GM19468 (cell line): ENCODE data around the gene RGS9.
"Not testable (repeated sequence)": the region's sequence is repeated elsewhere in the genome, so short reads cannot be mapped to it uniquely, and the experiment has no call there.

ENCODE experiments used
- ATAC-seq: cut with Tn5 transposase; IDR thresholded peaks from one replicate; pipeline ENCODE4 v1.9.1; 2021; ENCODE audit warnings: mild to moderate bottlenecking, moderate library complexity, moderate number of reproducible peaks; ENCODE audit not compliant: unreplicated experiment; ENCODE audit errors: extremely low read depth

The RGS9 gene

GRCh38 chr17:65201331-65201730 lies 64.2 kb downstream of the RGS9 start:
- no peak for ATAC-seq

GRCh38 chr17:65202844-65203571 lies 65.8 kb downstream of the RGS9 start:
- ATAC-seq = no peak

- no peak for ATAC-seq
Observed at GRCh38 chr17:65204001-65204400, 66.8 kb downstream of the RGS9 start.

GRCh38 chr17:65205655-65206054 lies 68.5 kb downstream of the RGS9 start:
- no peak for ATAC-seq

GRCh38 chr17:65207448-65207847 lies 70.3 kb downstream of the RGS9 start:
- ATAC-seq = not testable (repeated sequence)

GRCh38 chr17:65208717-65209116 lies 71.5 kb downstream of the RGS9 start:
- no peak for ATAC-seq

- no peak for ATAC-seq
Observed at GRCh38 chr17:65218261-65218660, 81.1 kb downstream of the RGS9 start.

DNA sequence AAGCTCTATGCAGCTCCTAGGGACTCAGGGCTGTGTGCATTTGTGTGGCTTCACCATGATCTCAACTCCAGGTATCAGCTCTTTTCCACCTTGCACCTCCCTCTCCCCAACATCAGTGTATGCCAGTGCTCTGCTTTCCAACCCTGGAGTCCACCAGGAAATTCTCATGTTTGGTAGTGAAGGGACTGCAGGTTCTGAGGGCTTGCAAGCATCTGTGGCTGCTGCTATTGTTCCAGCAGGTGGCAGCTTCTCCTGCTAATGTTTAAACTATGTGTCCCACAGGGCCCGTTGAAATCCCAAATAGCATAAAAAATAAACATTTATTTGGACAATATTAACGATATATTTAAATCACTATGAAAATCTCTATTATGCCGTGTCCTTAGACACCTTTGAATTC lies 82.0 kb downstream of the RGS9 start:
- ATAC-seq = no peak

- no peak for ATAC-seq
Observed at GRCh38 chr17:65219707-65220106, 82.5 kb downstream of the RGS9 start.

DNA sequence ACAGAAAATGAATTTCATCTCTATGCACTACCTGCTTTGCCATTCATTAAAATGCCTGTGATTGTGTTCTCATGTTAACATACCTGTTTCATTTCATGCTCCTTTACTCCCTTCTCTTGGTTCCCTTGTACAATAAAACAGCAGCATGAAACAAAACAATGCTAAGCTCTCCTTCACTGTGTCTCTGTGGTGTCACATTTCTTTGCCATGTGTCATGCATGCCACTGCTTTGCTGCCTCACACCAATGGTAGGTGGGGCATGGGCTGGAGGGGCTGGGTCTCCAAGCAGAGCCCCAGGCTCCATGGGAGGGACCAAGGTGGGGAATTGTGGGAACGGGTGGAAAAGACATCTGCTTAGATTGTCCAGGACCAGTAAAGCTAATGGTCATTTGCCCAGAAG lies 83.6 kb downstream of the RGS9 start:
- ATAC-seq = no peak

- ATAC-seq = no peak
Observed at GRCh38 chr17:65222214-65222738, 85.1 kb downstream of the RGS9 start.

- no peak for ATAC-seq
Observed at GRCh38 chr17:65225061-65225460, 87.9 kb downstream of the RGS9 start.

DNA sequence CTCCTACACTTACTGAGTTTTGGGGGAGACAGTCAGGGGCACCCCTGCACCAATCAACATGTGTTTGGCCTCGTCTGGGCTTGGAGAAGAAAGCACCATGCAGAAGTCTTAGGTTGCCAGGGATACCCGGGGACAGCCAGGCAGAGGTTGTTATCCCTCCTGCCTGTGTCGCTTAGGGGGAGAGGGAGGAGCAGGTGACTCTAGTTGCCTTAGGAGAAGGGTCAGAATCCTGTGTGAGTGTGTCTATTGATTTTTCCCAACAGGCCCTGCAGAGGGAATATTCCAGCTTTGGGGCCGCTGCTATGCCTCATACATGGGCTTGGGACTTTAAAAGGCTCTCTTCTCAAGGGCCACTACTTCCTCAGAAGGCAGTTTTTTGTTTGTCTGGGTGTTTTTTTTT lies 89.1 kb downstream of the RGS9 start:
- no peak for ATAC-seq

GRCh38 chr17:65227637-65228036 lies 90.5 kb downstream of the RGS9 start:
- ATAC-seq = no peak

- no peak for ATAC-seq
Observed at GRCh38 chr17:65228287-65228686, 91.1 kb downstream of the RGS9 start.

- no peak for ATAC-seq
Observed at GRCh38 chr17:65228734-65229620, 91.8 kb downstream of the RGS9 start.

- ATAC-seq = no peak
Observed at GRCh38 chr17:65229621-65229995, 92.4 kb downstream of the RGS9 start.

- ATAC-seq = no peak
Observed at GRCh38 chr17:65230040-65230439, 92.9 kb downstream of the RGS9 start.

- no peak for ATAC-seq
Observed at GRCh38 chr17:65231086-65231485, 93.9 kb downstream of the RGS9 start.

- ATAC-seq = no peak
Observed at GRCh38 chr17:65231662-65232335, 94.6 kb downstream of the RGS9 start.

DNA sequence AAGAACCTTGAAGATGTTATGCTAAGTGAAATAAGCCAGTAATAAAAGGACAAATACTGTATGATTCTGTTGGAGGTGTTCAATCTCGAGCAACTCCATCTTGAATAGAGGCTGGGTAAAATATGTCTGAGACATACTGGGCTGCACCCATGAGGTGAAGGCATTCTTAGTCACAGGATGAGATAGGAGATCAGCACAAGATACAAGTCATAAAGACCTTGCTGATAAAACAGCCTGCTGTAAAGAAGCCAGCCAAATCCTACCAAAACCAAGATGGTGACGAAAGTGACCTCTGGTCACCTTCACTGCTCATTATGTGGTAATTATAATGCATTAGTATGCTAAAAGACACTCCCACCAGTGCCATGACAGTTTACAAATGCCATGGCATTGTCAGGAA lies 98.1 kb downstream of the RGS9 start:
- no peak for ATAC-seq
